CD4-positive, alpha-beta T cell (primary cell): ENCODE results near the gene RBM34. TPM values are rescaled to one million over a fixed set of nuclear protein-coding genes. Genes with fewer than 3 reads are reported as not detected.
"Not testable (repeated sequence)": the region's sequence is repeated elsewhere in the genome, so short reads cannot be mapped to it uniquely, and the experiment has no call there.

Source experiments
- ATAC-seq: fragments of 200-7000 bp; cut with Tn5 transposase; one replicate; pipeline ENCODE4 v1.10.0; 2022; ENCODE audit warnings: mild to moderate bottlenecking; ENCODE audit not compliant: poor library complexity
- CTCF ChIA-PET: fragments of 350-600 bp; sonication (Branson Sonifier 250); formaldehyde crosslinking; loops from one replicate; lab custom pipeline; 2021; ENCODE audit warnings: antibody characterized with exemption, inconsistent platforms; lab: Charles Lee
- POLR2A ChIA-PET: fragments of 350-600 bp; sonication (Branson Sonifier 250); formaldehyde crosslinking; loops from one replicate; lab custom pipeline; 2021; ENCODE audit warnings: antibody characterized with exemption, inconsistent platforms; lab: Charles Lee
- DNase-seq, 14 experiments: peaks; one replicate each; pipeline ENCODE4 v3.0.0-alpha.2; 2013 to 2020; ENCODE audit warnings: mixed read lengths in 2 of 14
- H3K27ac ChIP-seq, 2 donors: one replicate each; pipeline versions ENCODE4 v1.5.1 to v1.7.0; 2013; ENCODE audit warnings: low read length in 2 of 2, low read depth in 1 of 2, mild to moderate bottlenecking in 1 of 2
- H3K27me3 ChIP-seq, 2 experiments: 1 replicate in 1 of 2; 2 replicates in 1 of 2; pipeline versions ENCODE4 v1.6.1 to v1.7.0; 2013; ENCODE audit warnings: low read length in 2 of 2, control low read depth in 1 of 2, mild to moderate bottlenecking in 1 of 2, moderate library complexity in 1 of 2; ENCODE audit not compliant: insufficient read depth in 2 of 2, control insufficient read depth in 1 of 2
- H3K36me3 ChIP-seq: one replicate; pipeline ENCODE4 v1.6.1; 2013; ENCODE audit warnings: low read length, control low read depth; ENCODE audit not compliant: insufficient read depth
- H3K4me1 ChIP-seq: one replicate; pipeline ENCODE4 v1.6.1; 2013; ENCODE audit warnings: low read length, control low read depth; ENCODE audit not compliant: insufficient read depth
- H3K4me3 ChIP-seq: one replicate; pipeline ENCODE4 v1.5.1; 2013; ENCODE audit warnings: mild to moderate bottlenecking, low read length, moderate library complexity
- H3K9me3 ChIP-seq, 2 experiments: 1 replicate in 1 of 2; 2 replicates in 1 of 2; pipeline versions ENCODE4 v1.6.1 to v1.7.0; 2013; ENCODE audit warnings: low read length in 2 of 2, mild to moderate bottlenecking in 2 of 2, control low read depth in 1 of 2, moderate library complexity in 1 of 2; ENCODE audit not compliant: control insufficient read depth in 1 of 2, insufficient read depth in 1 of 2
- H3K27ac Mint-ChIP-seq: one replicate; pipeline ENCODE4 v1.8.0; 2020; ENCODE audit warnings: mixed read lengths
- H3K27me3 Mint-ChIP-seq: one replicate; pipeline ENCODE4 v1.8.0; 2021; ENCODE audit warnings: mixed read lengths
- H3K36me3 Mint-ChIP-seq: one replicate; pipeline ENCODE4 v1.8.0; 2021; ENCODE audit warnings: low read depth, mixed read lengths
- H3K4me1 Mint-ChIP-seq: one replicate; pipeline ENCODE4 v1.8.0; 2021; ENCODE audit warnings: low read depth, mixed read lengths
- H3K4me3 Mint-ChIP-seq: one replicate; pipeline ENCODE4 v1.8.0; 2020; ENCODE audit warnings: mild to moderate bottlenecking, mixed read lengths
- H3K9me3 Mint-ChIP-seq: one replicate; pipeline ENCODE4 v1.8.0; 2020; ENCODE audit warnings: mixed read lengths
- CTCF ChIP-seq: fragments of 200-600 bp; IDR thresholded peaks from one replicate; pipeline ENCODE4 v1.8.0; 2022; ENCODE audit warnings: antibody characterized with exemption, mild to moderate bottlenecking
- intact Hi-C, 2 experiments: fragments of 100-400 bp; cut with DNase I in 1 of 2; cut with micrococcal nuclease in 1 of 2; formaldehyde crosslinking; loops; one replicate each; pipeline versions ENCODE4 v1.15.1 to v1.9.0; 2023 to 2025; cut with DNase I, micrococcal nuclease
- total RNA-seq, 174 experiments: library from RNA in 2 of 174; stranded (reverse) in 2 of 174; gene quantifications; one replicate each; pipeline ENCODE4 v1.2.3 and lab custom pipeline; 2021 to 2026

The RBM34 gene
- total RNA-seq, 2 experiments from 2014 or later, result 195 to 218 TPM

DNA sequence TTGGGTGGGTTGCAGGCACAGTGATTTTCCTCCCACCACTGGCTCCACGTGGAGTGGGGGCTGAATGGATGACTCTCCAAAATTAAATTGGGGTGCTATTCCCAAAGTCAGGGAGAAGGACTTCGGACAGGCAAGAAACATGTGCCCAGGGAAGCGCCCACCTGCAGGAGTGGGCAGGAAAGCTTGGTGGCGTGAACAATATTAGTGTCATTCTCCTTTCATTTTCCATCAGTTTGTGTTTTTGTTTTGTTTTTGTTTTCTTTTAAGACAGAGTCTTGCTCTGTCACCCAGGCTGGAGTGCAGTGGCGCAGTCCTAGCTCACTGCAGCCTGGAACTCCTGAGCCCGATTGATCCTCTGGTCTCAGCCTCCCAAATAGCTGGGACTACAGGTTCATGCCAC lies 62.5 kb downstream of the RBM34 start:
- no peak for DNase-seq
- Histone ChIP-seq H3K27me3 (no peaks in the 10 kb centered on the region), H3K27ac (no peak overlapping the region), H3K36me3 (no peaks in the 10 kb centered on the region), H3K9me3 (no peaks in the 10 kb centered on the region), H3K4me1 (peaks cover 17% of the 10 kb centered on the region), H3K4me3 (no peak overlapping the region)
- peaks cover 5% of the 10 kb centered on the region for H3K27me3 Mint-ChIP-seq
- no peak for ATAC-seq
- no peaks in the 10 kb centered on the region for H3K36me3 Mint-ChIP-seq
- peaks cover 18% of the 10 kb centered on the region for H3K4me1 Mint-ChIP-seq
- intact Hi-C loops, result no loop called here
- TF ChIP-seq CTCF, result no peak
- CTCF ChIA-PET, result interaction anchor here (0.6 kb wide), 1 partner anchor 383 kb away, joined by 3 read pairs; no protein-coding TSS in a partner anchor
- H3K4me3 Mint-ChIP-seq, result no peak overlapping the region
- no peaks in the 10 kb centered on the region for H3K9me3 Mint-ChIP-seq
- POLR2A ChIA-PET, result interaction anchor here (1.0 to 1.8 kb wide), 2 partner anchors 10 to 621 kb away, joined by 3 to 4 read pairs; no protein-coding TSS in a partner anchor
- H3K27ac Mint-ChIP-seq, result no peak overlapping the region

GRCh38 chr1:235097501-235097900 lies 63.5 kb downstream of the RBM34 start:
- H3K4me1 Mint-ChIP-seq, result peaks cover 12% of the 10 kb centered on the region
- H3K4me3 ChIP-seq, ATAC-seq, H3K36me3 ChIP-seq, H3K27me3 Mint-ChIP-seq, H3K36me3 Mint-ChIP-seq, H3K27ac ChIP-seq, intact Hi-C loops, H3K9me3 ChIP-seq, DNase-seq, H3K4me3 Mint-ChIP-seq, H3K27me3 ChIP-seq, H3K9me3 Mint-ChIP-seq, POLR2A ChIA-PET, H3K27ac Mint-ChIP-seq, CTCF ChIA-PET: not testable (repeated sequence)
- H3K4me1 ChIP-seq, result peaks cover 12% of the 10 kb centered on the region

- POLR2A ChIA-PET, result interaction anchor here (1.0 kb wide), 1 partner anchor 10 kb away, joined by 3 read pairs; no protein-coding TSS in a partner anchor
- Histone ChIP-seq H3K9me3 (no peaks in the 10 kb centered on the region), H3K27ac (no peak overlapping the region), H3K4me1 (peaks cover 9% of the 10 kb centered on the region), H3K36me3 (no peaks in the 10 kb centered on the region), H3K4me3 (no peak overlapping the region), H3K27me3 (no peaks in the 10 kb centered on the region)
- H3K27ac Mint-ChIP-seq, result no peak overlapping the region
- TF ChIP-seq CTCF, result no peak
- H3K4me1 Mint-ChIP-seq, result peaks cover 6% of the 10 kb centered on the region
- peaks cover 6% of the 10 kb centered on the region for H3K27me3 Mint-ChIP-seq
- no peaks in the 10 kb centered on the region for H3K36me3 Mint-ChIP-seq
- DNase-seq (no peak), ATAC-seq (no peak)
- H3K9me3 Mint-ChIP-seq, result no peaks in the 10 kb centered on the region
- intact Hi-C loops, result loop anchor here (2.0 kb wide), 1 partner anchor 321 kb away; no protein-coding TSS in a partner anchor
- H3K4me3 Mint-ChIP-seq, result no peak overlapping the region
- CTCF ChIA-PET, result no interaction called here
Measured at GRCh38 chr1:235095938-235096562, 65.0 kb downstream of the RBM34 start.
